Smooth muscle cell of the brain vasculature (primary cell): Measurements from ENCODE around the gene HNRNPA2B1.
"Not testable (repeated sequence)": the region's sequence is repeated elsewhere in the genome, so short reads cannot be mapped to it uniquely, and the experiment has no call there.

Experiments used
- DNase-seq: peaks from one replicate; pipeline ENCODE4 v3.0.0-alpha.2; 2012; ENCODE audit warnings: low read depth, low spot score

Gene HNRNPA2B1

GRCh38 chr7:26198133-26198780 is 2.3 kb downstream of the HNRNPA2B1 start:
- no peak for DNase-seq

DNA sequence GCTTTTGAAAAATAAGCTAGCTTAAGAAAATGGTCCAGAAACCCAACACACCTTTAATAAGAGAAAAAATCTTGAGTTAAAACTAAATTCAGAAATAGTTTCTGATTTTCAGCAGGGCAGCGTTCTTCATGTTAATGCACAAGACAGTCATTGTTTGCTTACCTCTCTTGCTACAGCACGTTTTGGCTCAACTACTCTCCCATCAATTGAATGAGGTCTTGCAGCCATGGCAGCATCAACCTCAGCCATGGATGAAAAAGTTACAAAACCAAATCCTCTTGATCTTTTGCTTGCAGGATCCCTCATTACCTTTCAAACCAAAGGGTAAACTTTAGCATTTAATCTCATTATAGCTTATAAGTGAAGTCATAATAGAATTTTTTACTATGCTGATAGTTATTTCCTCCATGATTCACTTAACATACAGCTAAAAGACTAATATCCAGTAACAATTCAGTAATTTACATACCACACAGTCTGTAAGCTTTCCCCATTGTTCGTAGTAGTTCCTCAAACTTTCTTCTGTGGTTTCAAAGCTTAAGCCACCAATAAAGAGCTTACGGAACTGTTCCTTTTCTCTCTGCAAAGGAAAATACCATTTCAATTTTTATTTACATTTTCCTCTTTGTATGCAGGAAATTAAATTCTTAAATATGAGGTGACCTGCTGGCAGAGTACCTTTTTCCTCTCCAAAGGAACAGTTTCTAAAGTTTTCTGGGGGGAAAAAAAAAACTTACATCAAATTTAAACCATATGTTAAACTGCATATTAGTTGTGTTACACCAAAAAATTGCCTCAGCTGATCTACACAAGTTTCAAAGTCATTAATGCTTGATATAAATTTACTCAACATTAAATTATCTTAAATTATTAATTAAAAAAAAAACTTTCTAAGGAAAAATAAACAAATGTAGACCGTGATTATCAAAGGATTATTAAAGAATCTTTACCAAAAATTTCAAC is 3.1 kb downstream of the HNRNPA2B1 start:
- DNase-seq = no peak

DNA sequence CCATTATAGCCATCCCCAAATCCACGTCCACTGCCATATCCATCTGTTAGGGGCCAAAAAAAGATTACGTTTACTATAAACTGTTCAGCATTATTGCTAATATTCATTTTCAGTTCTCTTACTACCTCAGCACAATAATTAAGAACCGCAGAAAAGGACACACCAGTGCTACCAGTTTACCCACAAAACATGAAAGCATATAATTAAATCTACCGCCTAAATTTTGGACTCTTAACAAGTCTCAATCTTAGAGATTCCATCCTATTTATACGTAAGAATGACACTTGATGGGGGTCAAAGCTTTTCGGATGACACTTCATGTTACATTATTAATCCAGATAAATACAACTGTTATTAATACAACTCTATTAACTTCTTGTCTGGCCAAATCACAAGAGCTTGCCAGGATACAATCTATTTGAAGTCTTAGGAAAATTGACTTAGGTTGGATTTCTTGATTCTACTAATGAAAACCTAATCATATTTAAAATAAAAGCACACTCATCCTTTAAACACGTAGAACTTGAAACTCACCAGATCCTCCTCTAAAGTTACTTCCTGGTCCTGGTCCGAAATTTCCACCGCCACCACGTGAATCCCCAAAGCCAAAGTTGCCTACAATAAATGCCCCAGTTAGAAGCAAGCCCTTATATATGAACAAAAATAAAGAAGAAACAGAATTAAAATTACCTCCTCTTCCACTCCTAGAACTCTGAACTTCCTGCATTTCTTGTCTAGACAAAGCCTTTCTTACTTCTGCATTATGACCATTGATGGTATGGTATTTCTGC is 4.5 kb downstream of the HNRNPA2B1 start:
- no peak for DNase-seq

GRCh38 chr7:26195182-26195581 is 5.4 kb downstream of the HNRNPA2B1 start:
- DNase-seq = no peak

GRCh38 chr7:26194764-26195163 is 5.8 kb downstream of the HNRNPA2B1 start:
- not testable (repeated sequence) for DNase-seq

GRCh38 chr7:26193432-26194207 is 6.9 kb downstream of the HNRNPA2B1 start:
- DNase-seq = no peak

DNA sequence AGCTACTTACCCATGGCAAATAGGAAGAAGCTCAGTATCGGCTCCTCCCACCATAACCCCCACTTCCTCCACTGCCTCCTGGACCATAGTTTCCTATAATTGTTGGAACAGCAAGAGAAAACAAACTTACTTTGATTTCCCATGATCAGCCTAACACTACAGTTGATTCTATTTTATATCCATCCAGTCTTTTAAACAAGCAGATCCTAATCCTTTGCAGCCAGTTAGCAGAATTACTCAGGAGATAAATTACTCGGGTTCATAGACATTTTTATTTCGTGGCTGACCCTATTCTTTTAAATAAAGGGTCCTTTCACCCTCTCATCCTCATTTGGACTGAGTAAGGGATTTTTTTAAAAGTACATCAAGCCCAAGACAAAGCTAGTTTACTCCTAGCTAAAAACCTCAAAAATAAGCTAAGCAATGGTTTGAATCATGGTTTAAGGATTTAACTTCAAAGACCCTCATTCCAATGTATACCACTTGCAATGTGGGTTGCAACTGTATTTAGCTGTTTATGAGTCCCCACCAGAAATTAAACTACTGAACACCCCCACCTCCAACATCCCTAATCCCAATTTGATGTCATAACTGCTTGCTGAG is 8.0 kb downstream of the HNRNPA2B1 start:
- DNase-seq = no peak

GRCh38 chr7:26191974-26192479 is 8.5 kb downstream of the HNRNPA2B1 start:
- no peak for DNase-seq

DNA sequence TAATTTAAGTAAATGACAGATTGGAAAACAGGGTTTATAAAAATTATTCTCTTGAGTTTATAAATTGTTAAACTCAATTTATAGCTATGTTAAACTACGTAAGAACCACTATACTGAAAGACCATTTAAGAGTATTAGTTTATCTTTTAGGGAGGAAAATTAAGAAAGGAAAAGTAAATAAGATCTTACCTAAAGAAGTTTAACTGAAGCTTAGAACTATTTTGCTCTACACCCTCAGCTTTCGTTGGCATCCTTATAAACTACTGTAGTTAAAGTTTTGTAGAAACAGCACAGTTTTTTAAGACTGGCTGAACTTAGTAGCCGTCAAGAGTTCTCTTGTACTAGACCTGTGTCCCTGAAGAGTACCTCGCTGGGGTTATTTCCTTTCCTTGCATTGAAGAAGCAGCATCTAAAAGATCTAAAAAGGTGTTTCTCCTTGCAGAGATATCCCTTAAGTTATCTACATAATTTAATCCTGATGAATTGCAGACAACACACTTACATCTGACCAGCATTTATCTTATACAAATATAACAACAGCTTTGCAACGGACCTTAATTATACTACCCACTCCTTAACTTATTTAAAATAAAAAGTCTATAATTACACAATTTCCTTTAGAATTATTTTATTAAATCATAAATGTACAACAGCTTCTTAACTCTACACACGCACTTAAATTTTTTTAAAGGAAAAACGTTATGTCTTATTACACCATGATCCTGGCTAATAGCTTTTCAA is 9.1 kb downstream of the HNRNPA2B1 start:
- DNase-seq = no peak

DNA sequence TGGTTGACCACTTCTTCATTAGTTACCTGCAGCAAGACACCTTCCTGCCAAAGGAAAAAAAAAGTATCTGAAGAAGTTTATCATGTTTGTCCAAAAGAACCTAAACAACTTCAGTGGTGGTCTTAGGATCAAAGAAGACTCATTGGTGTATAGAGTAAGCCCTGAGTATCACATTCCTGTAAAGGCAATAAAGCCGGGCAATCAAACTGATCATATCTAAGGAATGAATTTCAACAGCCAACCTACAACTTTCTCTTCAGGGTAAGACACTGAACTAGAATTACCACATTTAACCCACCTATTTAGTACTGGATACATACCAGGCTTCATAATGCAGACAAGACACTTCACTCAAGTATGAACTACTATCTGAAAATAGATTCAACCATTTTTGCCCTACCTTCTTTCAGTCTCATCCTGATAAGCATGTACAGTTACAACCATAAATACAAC is 10.1 kb downstream of the HNRNPA2B1 start:
- no peak for DNase-seq

DNA sequence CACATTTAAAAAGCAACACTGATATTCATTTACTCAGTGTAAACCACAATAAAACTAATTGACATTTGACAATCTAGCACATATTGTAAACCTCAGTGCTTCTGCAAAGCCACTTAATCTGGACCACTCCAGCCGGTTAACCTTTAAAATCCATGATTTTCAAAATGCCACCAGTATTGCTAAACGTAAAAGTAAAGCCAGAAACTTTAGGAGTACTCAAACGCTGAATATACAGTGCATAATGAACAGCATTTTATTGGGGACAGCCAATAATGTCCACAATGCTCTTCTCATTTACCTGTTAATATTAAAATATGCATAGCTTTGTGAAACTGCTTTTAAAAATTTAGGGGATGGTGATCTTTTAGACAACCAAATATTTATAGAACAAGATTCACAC is 10.8 kb downstream of the HNRNPA2B1 start:
- DNase-seq = no peak

GRCh38 chr7:26188957-26189541 is 11.5 kb downstream of the HNRNPA2B1 start:
- no peak for DNase-seq

GRCh38 chr7:26188206-26188956 is 12.2 kb downstream of the HNRNPA2B1 start:
- no peak for DNase-seq

- DNase-seq = no peak
These were observed 13.0 kb downstream of the HNRNPA2B1 start for GRCh38 chr7:26187380-26188205.

DNA sequence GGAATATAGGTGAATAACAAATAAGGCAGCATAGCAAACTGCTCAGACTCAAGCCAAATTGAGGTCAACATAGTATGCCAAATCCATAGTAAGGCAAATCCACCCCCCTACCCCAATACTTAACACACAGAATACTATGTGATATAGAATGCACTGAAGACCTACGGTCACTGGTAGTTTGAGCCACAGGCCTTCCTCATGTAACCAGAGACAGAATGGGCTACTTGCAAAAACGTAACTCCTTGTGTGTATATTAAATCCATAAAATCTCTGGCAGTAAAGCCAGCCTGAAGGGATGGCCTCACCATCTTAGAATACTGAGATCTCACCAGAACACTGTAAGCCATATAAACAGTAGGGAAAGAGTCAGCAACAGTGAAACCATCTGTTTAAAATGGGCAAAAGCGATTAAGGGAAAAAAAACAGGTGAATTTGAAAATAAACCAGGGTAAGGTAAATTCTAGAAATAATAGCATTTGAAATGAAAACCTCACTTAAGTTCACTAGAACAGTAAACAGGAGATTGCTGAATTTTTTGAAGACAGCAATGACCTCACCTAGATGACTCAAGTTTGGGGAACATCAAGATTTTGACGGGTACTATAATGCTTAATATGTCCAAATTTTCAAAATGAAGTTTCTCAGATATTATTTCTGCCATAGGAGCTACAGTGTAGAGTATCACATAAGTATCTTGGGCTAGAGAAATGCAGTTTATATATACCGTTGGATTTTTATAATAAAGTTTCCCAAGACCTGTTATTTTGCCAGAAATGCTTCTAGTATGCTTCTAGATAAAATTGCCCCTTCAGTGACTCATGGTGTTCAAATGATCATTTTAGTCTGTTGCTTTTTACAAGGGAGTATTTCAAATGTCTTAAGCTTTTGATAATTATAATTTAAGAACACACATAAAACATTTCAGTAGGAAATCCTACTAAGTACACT is 13.9 kb downstream of the HNRNPA2B1 start:
- no peak for DNase-seq

- no peak for DNase-seq
These were observed 14.7 kb downstream of the HNRNPA2B1 start for GRCh38 chr7:26185844-26186180.
